IMR-90 (cell line): ENCODE measurements around the gene EIF4A3. TPM values are rescaled to one million over a fixed set of nuclear protein-coding genes. Genes with fewer than 3 reads are reported as not detected.

Experiments
- ATAC-seq: fragments of 200-7000 bp; cut with Tn5 transposase; 2 replicates; pipeline ENCODE4 v1.9.1; 2020; ENCODE audit warnings: low read depth, mild to moderate bottlenecking, moderate library complexity
- BruUV-seq: library from RNA; stranded (reverse); fragments of 400-500 nt; replicated peaks from 2 replicates; lab custom pipeline; 2021; lab: Mats Ljungman, UMichigan
- CTCF ChIA-PET: fragments of 300-600 bp; formaldehyde crosslinking; extraction: SDS; loops from one replicate; lab custom pipeline; 2021; ENCODE audit warnings: antibody characterized with exemption; lab: Yijun Ruan, JAX
- POLR2A ChIA-PET: fragments of 300-600 bp; sonication (Branson Sonifier 250); formaldehyde crosslinking; loops from one replicate; lab custom pipeline; 2022; ENCODE audit warnings: antibody characterized with exemption; ENCODE audit not compliant: unreplicated experiment; lab: Charles Lee
- DNase-seq: peaks from one replicate; pipeline ENCODE4 v3.0.0; 2013
- H2AFZ ChIP-seq: replicated peaks from 2 replicates; pipeline ENCODE3; 2013; ENCODE audit warnings: low read length, mild to moderate bottlenecking; ENCODE audit not compliant: poor library complexity
- H2AK5ac ChIP-seq: 2 replicates; pipeline ENCODE4 v1.6.1; 2013; ENCODE audit warnings: low read depth, low read length, inconsistent platforms
- H2AK9ac ChIP-seq: replicated peaks from 2 replicates; pipeline ENCODE3; 2013; ENCODE audit warnings: mild to moderate bottlenecking, low read depth, low read length, moderate library complexity; ENCODE audit not compliant: poor library complexity
- H2BK120ac ChIP-seq: 2 replicates; pipeline ENCODE4 v1.6.1; 2013; ENCODE audit warnings: low read depth, low read length, inconsistent platforms
- H2BK15ac ChIP-seq: 3 replicates; pipeline ENCODE4 v1.6.1; 2013; ENCODE audit warnings: low read depth, low read length, inconsistent platforms
- H2BK20ac ChIP-seq: 2 replicates; pipeline ENCODE4 v1.6.1; 2013; ENCODE audit warnings: low read depth, mild to moderate bottlenecking, inconsistent platforms, low read length, moderate library complexity
- H2BK5ac ChIP-seq: 2 replicates; pipeline ENCODE4 v1.6.1; 2013; ENCODE audit warnings: mild to moderate bottlenecking, low read depth, low read length, inconsistent platforms; ENCODE audit not compliant: poor library complexity, severe bottlenecking
- H3K14ac ChIP-seq: replicated peaks from 2 replicates; pipeline ENCODE4 v1.6.1; 2013; ENCODE audit warnings: low read depth, low read length, inconsistent platforms
- H3K18ac ChIP-seq: 2 replicates; pipeline ENCODE4 v1.6.1; 2013; ENCODE audit warnings: low read depth, low read length, control low read depth
- H3K23ac ChIP-seq: 2 replicates; pipeline ENCODE4 v1.6.1; 2013; ENCODE audit warnings: low read depth, low read length, inconsistent platforms
- H3K27ac ChIP-seq: 2 replicates; pipeline ENCODE4 v1.5.1; 2013; ENCODE audit warnings: mild to moderate bottlenecking, control low read depth, low read length; ENCODE audit not compliant: insufficient read depth
- H3K27me3 ChIP-seq: 2 replicates; pipeline ENCODE4 v1.6.1; 2013; ENCODE audit warnings: low read length; ENCODE audit not compliant: control insufficient read depth, insufficient read depth
- H3K36me3 ChIP-seq: 2 replicates; pipeline ENCODE4 v1.6.1; 2013; ENCODE audit warnings: low read length, mixed read lengths; ENCODE audit not compliant: control insufficient read depth, insufficient read depth
- H3K4ac ChIP-seq: 2 replicates; pipeline ENCODE4 v1.6.1; 2013; ENCODE audit warnings: low read depth, low read length, inconsistent platforms
- H3K4me1 ChIP-seq: 2 replicates; pipeline ENCODE4 v1.6.1; 2013; ENCODE audit warnings: low read length, mixed read lengths; ENCODE audit not compliant: control insufficient read depth, insufficient read depth
- H3K4me2 ChIP-seq: 2 replicates; pipeline ENCODE4 v1.6.1; 2013; ENCODE audit warnings: low read depth, mild to moderate bottlenecking, control low read depth, low read length, moderate library complexity
- H3K4me3 ChIP-seq: 2 replicates; pipeline ENCODE4 v1.5.1; 2013; ENCODE audit warnings: low read depth, mild to moderate bottlenecking, control low read depth, low read length, moderate library complexity; ENCODE audit not compliant: insufficient read depth
- H3K56ac ChIP-seq: 2 replicates; pipeline ENCODE4 v1.6.1; 2013; ENCODE audit warnings: low read length, inconsistent platforms; ENCODE audit not compliant: insufficient read depth; ENCODE audit errors: extremely low read depth
- H3K79me1 ChIP-seq, 2 experiments: 2 replicates each; pipeline ENCODE4 v1.6.1; 2013; ENCODE audit warnings: low read length in 2 of 2, inconsistent platforms in 1 of 2, low read depth in 1 of 2
- H3K9ac ChIP-seq: 2 replicates; pipeline ENCODE4 v1.6.1; 2013; ENCODE audit warnings: low read depth, low read length, control low read depth
- H3K9me1 ChIP-seq: 2 replicates; pipeline ENCODE4 v1.6.1; 2013; ENCODE audit warnings: low read length, inconsistent platforms; ENCODE audit not compliant: insufficient read depth
- H3K9me3 ChIP-seq: 2 replicates; pipeline ENCODE4 v1.6.1; 2013; ENCODE audit warnings: low read length; ENCODE audit not compliant: control insufficient read depth, insufficient read depth
- H4K20me1 ChIP-seq: 2 replicates; pipeline ENCODE4 v1.6.1; 2013; ENCODE audit warnings: low read length, inconsistent platforms; ENCODE audit not compliant: insufficient read depth
- H4K5ac ChIP-seq: 2 replicates; pipeline ENCODE4 v1.6.1; 2013; ENCODE audit warnings: mild to moderate bottlenecking, low read depth, low read length, control low read depth
- H4K8ac ChIP-seq, 2 experiments: 2 replicates each; pipeline ENCODE4 v1.6.1; 2013; ENCODE audit warnings: low read depth in 2 of 2, low read length in 2 of 2, control low read depth in 1 of 2, inconsistent platforms in 1 of 2
- H4K91ac ChIP-seq: 2 replicates; pipeline ENCODE4 v1.6.1; 2013; ENCODE audit warnings: low read depth, low read length, inconsistent platforms; ENCODE audit not compliant: insufficient read depth
- CEBPB ChIP-seq: IDR thresholded peaks from 2 replicates; pipeline ENCODE4 v1.6.1; 2012; ENCODE audit warnings: low read depth, low read length, improper control_type of control experiment
- CHD1 ChIP-seq: IDR thresholded peaks from 2 replicates; pipeline ENCODE4 v1.6.1; 2012; ENCODE audit warnings: low read depth, low read length, improper control_type of control experiment
- FOS ChIP-seq: fragments of 150-350 bp; IDR thresholded peaks from 2 replicates; pipeline ENCODE4 v1.6.1; 2016; ENCODE audit warnings: low read depth, low read length
- MAFK ChIP-seq: IDR thresholded peaks from 2 replicates; pipeline ENCODE4 v1.6.1; 2012; ENCODE audit warnings: low read depth, low read length, improper control_type of control experiment
- MXI1 ChIP-seq: IDR thresholded peaks from 2 replicates; pipeline ENCODE4 v1.6.1; 2012; ENCODE audit warnings: low read depth, mild to moderate bottlenecking, low read length, moderate library complexity, borderline replicate concordance
- NFE2L2 ChIP-seq: fragments of 150-350 bp; IDR thresholded peaks from 2 replicates; pipeline ENCODE4 v1.6.1; 2016; ENCODE audit warnings: low read depth, mild to moderate bottlenecking, low read length
- POLR2A ChIP-seq: IDR thresholded peaks from 2 replicates; pipeline ENCODE4 v1.6.1; 2012; ENCODE audit warnings: mild to moderate bottlenecking, low read depth, low read length
- RAD21 ChIP-seq: IDR thresholded peaks from 2 replicates; pipeline ENCODE4 v1.6.1; 2012; ENCODE audit warnings: low read length, improper control_type of control experiment
- RCOR1 ChIP-seq: IDR thresholded peaks from 2 replicates; pipeline ENCODE4 v1.6.1; 2012; ENCODE audit warnings: mild to moderate bottlenecking, low read length, improper control_type of control experiment; ENCODE audit not compliant: insufficient replicate concordance
- RFX5 ChIP-seq: IDR thresholded peaks from 2 replicates; pipeline ENCODE4 v1.8.0; 2012; ENCODE audit warnings: low read depth, mild to moderate bottlenecking, low read length, moderate library complexity
- SMC3 ChIP-seq: fragments of 150-350 bp; IDR thresholded peaks from 2 replicates; pipeline ENCODE4 v1.6.1; 2016; ENCODE audit warnings: low read depth, mild to moderate bottlenecking, antibody characterized with exemption, low read length, moderate library complexity
- WGBS, 2 experiments: methylation state at CpG; one replicate each; pipeline versions ENCODE4 v1.1.5 to v1.1.7; 2013; ENCODE audit warnings: missing lambda C conversion rate in 2 of 2; ENCODE audit not compliant: insufficient read length in 1 of 2; ENCODE audit errors: extremely low coverage in 2 of 2; 5-methylcytosine and 5-hydroxymethylcytosine counted together
- dilution Hi-C: fragments of 300-500 bp; cut with HindIII; formaldehyde crosslinking; loops from one replicate; pipeline ENCODE4 v1.14.3; 2018; ENCODE audit warnings: low sequenced_read_pairs; ENCODE audit not compliant: unreplicated experiment
- in situ Hi-C: fragments of 300-500 bp; cut with MboI; formaldehyde crosslinking; loops from 3 replicates; pipeline ENCODE4 v1.14.3; 2019; ENCODE audit warnings: low sequenced_read_pairs, inconsistent platforms, mixed read lengths
- intact Hi-C: fragments of 100-400 bp; cut with micrococcal nuclease; formaldehyde crosslinking; loops from 2 replicates; pipeline ENCODE4 v1.10.0; 2022
- polyA plus RNA-seq, 3 experiments: library from polyadenylated mRNA; depleted of rRNA; stranded (reverse); fragments of >200 nt; gene quantifications; 2 replicates each; pipeline ENCODE4 v1.2.3, GENCODE V29; 2012; ENCODE audit warnings: low replicate concordance in 1 of 3
- total RNA-seq: library from RNA; depleted of rRNA; stranded (reverse); fragments of >200 nt; gene quantifications from 2 replicates; pipeline ENCODE4 v1.2.3, GENCODE V29; 2012
- TF ChIP-seq, protein P1 (sequence below): conservative IDR thresholded peaks from 2 replicates; pipeline ENCODE4 v1.5.1; 2012; ENCODE audit warnings: mild to moderate bottlenecking, low read depth, low read length, improper control_type of control experiment
- TF ChIP-seq, protein P2 (sequence below): fragments of 150-350 bp; IDR thresholded peaks from 2 replicates; pipeline ENCODE4 v1.6.1; 2017; ENCODE audit warnings: mild to moderate bottlenecking, antibody characterized with exemption, low read length, low read depth
- TF ChIP-seq, protein P3 (sequence below): fragments of 150-350 bp; IDR thresholded peaks from 2 replicates; pipeline ENCODE4 v1.6.1; 2016; ENCODE audit warnings: low read depth, mild to moderate bottlenecking, low read length, moderate library complexity, borderline replicate concordance

The EIF4A3 gene
- total and polyA plus RNA-seq, 2 of the 4 experiments (the other 2 are of a cell fraction) = 85.3 to 97.1 TPM

DNA sequence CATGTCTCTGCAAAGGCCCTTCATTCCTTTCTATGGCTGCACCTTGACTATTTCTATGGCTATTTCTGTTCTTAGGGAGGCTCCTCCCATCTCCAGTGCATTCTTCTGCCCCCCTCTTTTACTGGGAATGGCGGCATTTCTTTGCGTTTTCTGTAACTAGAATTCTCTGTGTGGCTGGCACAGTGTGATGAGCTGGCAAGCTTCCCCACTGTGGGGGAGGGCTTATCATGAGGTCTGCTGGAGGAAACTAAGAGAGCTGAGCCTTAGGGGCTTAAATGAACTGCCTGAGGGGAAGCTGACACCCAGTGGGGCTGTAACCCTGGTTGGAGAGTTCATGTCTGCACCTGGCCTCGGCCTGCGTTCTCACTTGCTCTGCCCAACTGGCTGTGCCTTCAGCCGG, 21.4 kb upstream of the EIF4A3 start:
- Histone ChIP-seq H3K23ac (no peak overlapping the region), H2AFZ (no peak overlapping the region), H2BK20ac (no peak overlapping the region), H2AK9ac (peak overlapping the region; percentile 15), H3K9me3 (peaks cover 2% of the 10 kb centered on the region; the same call in 1 of the 2 replicates), H2AK5ac (no peak overlapping the region), H4K5ac (no peak overlapping the region), H3K14ac (no peak overlapping the region), H4K20me1 (no peaks in the 10 kb centered on the region), H3K36me3 (no peaks in the 10 kb centered on the region), H2BK15ac (no peak overlapping the region), H3K56ac (no peak overlapping the region), H3K4me3 (no peak overlapping the region), H3K27ac (no peak overlapping the region), H4K91ac (no peak overlapping the region), H3K27me3 (peaks cover 35% of the 10 kb centered on the region), H4K8ac (no peak overlapping the region), H2BK5ac (no peak overlapping the region), H3K18ac (no peak overlapping the region), H3K4me1 (no peaks in the 10 kb centered on the region), H3K9me1 (no peaks in the 10 kb centered on the region; the same call in 1 of the 2 replicates), H2BK120ac (no peak overlapping the region), H3K4ac (no peak overlapping the region), H3K79me1 (no peaks in the 10 kb centered on the region), H3K9ac (no peak overlapping the region), H3K4me2 (no peak overlapping the region)
- ATAC-seq = no peak
- POLR2A ChIA-PET = no interaction called here
- in situ Hi-C loops (no loop called here), dilution Hi-C loops (no loop called here), intact Hi-C loops (no loop called here)
- no TSS peak for BruUV-seq
- TF ChIP-seq SMC3 (no peak), MAFK (no peak), RFX5 (no peak), RCOR1 (no peak), NFE2L2 (no peak), FOS (no peak), MXI1 (no peak), RAD21 (no peak), CHD1 (no peak), CEBPB (no peak), POLR2A (no peak)
- TF ChIP-seq, protein P1, sequence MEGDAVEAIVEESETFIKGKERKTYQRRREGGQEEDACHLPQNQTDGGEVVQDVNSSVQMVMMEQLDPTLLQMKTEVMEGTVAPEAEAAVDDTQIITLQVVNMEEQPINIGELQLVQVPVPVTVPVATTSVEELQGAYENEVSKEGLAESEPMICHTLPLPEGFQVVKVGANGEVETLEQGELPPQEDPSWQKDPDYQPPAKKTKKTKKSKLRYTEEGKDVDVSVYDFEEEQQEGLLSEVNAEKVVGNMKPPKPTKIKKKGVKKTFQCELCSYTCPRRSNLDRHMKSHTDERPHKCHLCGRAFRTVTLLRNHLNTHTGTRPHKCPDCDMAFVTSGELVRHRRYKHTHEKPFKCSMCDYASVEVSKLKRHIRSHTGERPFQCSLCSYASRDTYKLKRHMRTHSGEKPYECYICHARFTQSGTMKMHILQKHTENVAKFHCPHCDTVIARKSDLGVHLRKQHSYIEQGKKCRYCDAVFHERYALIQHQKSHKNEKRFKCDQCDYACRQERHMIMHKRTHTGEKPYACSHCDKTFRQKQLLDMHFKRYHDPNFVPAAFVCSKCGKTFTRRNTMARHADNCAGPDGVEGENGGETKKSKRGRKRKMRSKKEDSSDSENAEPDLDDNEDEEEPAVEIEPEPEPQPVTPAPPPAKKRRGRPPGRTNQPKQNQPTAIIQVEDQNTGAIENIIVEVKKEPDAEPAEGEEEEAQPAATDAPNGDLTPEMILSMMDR = no peak
- TF ChIP-seq, protein P2, sequence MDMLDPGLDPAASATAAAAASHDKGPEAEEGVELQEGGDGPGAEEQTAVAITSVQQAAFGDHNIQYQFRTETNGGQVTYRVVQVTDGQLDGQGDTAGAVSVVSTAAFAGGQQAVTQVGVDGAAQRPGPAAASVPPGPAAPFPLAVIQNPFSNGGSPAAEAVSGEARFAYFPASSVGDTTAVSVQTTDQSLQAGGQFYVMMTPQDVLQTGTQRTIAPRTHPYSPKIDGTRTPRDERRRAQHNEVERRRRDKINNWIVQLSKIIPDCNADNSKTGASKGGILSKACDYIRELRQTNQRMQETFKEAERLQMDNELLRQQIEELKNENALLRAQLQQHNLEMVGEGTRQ = no peak
- TF ChIP-seq, protein P3, sequence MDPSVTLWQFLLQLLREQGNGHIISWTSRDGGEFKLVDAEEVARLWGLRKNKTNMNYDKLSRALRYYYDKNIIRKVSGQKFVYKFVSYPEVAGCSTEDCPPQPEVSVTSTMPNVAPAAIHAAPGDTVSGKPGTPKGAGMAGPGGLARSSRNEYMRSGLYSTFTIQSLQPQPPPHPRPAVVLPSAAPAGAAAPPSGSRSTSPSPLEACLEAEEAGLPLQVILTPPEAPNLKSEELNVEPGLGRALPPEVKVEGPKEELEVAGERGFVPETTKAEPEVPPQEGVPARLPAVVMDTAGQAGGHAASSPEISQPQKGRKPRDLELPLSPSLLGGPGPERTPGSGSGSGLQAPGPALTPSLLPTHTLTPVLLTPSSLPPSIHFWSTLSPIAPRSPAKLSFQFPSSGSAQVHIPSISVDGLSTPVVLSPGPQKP = no peak
- DNase-seq = no peak
- CTCF ChIA-PET = no interaction called here
- WGBS, 2 experiments = no CpG with 5 or more reads among the region's 5 CpGs
